ENCODE measurements around the gene SS18L1. TPM values are rescaled to one million over a fixed set of nuclear protein-coding genes. Genes with fewer than 3 reads are reported as not detected.

The SS18L1 gene
- total RNA-seq, 1 experiment from 2014 or later: 21.6 TPM

DNA sequence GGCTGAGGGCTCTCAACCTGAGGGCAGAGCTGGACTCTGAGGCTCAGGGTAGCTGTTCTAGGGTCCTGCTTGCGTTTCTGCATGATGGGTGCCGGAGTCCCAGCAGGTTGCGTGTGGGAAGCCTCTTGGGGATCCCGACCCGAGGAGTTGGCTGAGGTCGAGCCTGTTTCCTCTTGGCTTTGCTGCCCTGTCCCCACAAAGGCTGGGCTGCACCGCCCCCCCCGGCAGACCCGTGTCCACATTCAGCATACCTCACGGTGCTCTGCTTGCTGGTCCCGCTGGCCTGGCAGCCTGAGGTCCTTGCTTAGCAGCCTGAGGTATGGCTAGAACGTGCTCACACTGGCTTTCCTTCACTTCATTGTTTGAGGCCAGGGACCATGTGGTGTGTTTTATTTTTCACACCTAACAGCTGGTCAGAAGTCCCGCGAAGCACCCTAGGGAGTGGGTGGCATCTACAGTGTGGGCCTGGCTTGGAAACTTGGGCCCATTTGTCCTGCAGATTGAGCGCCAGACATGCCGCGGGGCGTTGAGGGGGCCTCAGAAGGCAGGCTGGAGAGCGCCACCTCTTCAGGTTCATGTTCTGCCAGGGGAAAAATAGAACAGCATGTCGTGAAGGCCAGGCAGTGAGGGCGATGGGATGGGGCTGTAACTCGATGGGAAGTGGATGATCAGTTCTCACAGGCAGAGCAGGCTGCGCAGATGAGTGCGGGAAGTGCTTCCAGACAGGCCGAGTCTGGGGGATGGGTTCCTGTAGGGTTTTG is 11.8 kb upstream of the SS18L1 start:
- ATAC-seq (no peak), DNase-seq (ENCODE audit: low read depth, low spot score) (no peak)
- Histone ChIP-seq H3K36me3 (ENCODE audit: control insufficient read depth, insufficient read depth, low read length) (peaks cover 39% of the 10 kb centered on the region), H3K9me3 (ENCODE audit: control insufficient read depth, insufficient read depth, low read depth, low read length) (no peaks in the 10 kb centered on the region), H3K27ac (ENCODE audit: low read length) (no peak overlapping the region), H3K4me1 (ENCODE audit: control insufficient read depth, insufficient read depth, low read length) (no peaks in the 10 kb centered on the region; the same call in 1 of the 2 replicates), H3K4me3 (ENCODE audit: low read depth in 2 of 2, low read length in 2 of 2) (no peak overlapping the region), H3K27me3 (ENCODE audit: control insufficient read depth, insufficient read depth, low read length) (no peaks in the 10 kb centered on the region)
- intact Hi-C loops (cut with micrococcal nuclease; ENCODE audit: unreplicated experiment): no loop called here
- in situ Hi-C loops (cut with HindIII; ENCODE audit: low pct_unique_long_range_greater_than_20kb, low sequenced_read_pairs): no loop called here
- TF ChIP-seq SIN3A (IDR thresholded peaks at IDR 0.05; ENCODE audit: borderline replicate concordance, insufficient read depth, low read depth, low read length) (no peak), POLR2AphosphoS5 (IDR thresholded peaks at IDR 0.05; ENCODE audit: low read depth, low read length) (no peak), TCF7L2 (IDR thresholded peaks at IDR 0.05; ENCODE audit: low read depth, low read length) (no peak)
- TF ChIP-seq, protein P1, sequence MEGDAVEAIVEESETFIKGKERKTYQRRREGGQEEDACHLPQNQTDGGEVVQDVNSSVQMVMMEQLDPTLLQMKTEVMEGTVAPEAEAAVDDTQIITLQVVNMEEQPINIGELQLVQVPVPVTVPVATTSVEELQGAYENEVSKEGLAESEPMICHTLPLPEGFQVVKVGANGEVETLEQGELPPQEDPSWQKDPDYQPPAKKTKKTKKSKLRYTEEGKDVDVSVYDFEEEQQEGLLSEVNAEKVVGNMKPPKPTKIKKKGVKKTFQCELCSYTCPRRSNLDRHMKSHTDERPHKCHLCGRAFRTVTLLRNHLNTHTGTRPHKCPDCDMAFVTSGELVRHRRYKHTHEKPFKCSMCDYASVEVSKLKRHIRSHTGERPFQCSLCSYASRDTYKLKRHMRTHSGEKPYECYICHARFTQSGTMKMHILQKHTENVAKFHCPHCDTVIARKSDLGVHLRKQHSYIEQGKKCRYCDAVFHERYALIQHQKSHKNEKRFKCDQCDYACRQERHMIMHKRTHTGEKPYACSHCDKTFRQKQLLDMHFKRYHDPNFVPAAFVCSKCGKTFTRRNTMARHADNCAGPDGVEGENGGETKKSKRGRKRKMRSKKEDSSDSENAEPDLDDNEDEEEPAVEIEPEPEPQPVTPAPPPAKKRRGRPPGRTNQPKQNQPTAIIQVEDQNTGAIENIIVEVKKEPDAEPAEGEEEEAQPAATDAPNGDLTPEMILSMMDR (IDR thresholded peaks at IDR 0.05): no peak
- TF ChIP-seq, protein P2, sequence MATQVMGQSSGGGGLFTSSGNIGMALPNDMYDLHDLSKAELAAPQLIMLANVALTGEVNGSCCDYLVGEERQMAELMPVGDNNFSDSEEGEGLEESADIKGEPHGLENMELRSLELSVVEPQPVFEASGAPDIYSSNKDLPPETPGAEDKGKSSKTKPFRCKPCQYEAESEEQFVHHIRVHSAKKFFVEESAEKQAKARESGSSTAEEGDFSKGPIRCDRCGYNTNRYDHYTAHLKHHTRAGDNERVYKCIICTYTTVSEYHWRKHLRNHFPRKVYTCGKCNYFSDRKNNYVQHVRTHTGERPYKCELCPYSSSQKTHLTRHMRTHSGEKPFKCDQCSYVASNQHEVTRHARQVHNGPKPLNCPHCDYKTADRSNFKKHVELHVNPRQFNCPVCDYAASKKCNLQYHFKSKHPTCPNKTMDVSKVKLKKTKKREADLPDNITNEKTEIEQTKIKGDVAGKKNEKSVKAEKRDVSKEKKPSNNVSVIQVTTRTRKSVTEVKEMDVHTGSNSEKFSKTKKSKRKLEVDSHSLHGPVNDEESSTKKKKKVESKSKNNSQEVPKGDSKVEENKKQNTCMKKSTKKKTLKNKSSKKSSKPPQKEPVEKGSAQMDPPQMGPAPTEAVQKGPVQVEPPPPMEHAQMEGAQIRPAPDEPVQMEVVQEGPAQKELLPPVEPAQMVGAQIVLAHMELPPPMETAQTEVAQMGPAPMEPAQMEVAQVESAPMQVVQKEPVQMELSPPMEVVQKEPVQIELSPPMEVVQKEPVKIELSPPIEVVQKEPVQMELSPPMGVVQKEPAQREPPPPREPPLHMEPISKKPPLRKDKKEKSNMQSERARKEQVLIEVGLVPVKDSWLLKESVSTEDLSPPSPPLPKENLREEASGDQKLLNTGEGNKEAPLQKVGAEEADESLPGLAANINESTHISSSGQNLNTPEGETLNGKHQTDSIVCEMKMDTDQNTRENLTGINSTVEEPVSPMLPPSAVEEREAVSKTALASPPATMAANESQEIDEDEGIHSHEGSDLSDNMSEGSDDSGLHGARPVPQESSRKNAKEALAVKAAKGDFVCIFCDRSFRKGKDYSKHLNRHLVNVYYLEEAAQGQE (IDR thresholded peaks at IDR 0.05; ENCODE audit: insufficient read depth in 1 of 2, low read depth in 2 of 2, low read length in 1 of 2): no peak
- CTCF ChIA-PET: interaction anchor here (0.5 kb wide), 1 partner anchor 36 kb away, joined by 5 read pairs; no protein-coding TSS in a partner anchor
- POLR2A ChIA-PET: no interaction called here
- BruUV-seq (replicated peaks): no TSS peak

DNA sequence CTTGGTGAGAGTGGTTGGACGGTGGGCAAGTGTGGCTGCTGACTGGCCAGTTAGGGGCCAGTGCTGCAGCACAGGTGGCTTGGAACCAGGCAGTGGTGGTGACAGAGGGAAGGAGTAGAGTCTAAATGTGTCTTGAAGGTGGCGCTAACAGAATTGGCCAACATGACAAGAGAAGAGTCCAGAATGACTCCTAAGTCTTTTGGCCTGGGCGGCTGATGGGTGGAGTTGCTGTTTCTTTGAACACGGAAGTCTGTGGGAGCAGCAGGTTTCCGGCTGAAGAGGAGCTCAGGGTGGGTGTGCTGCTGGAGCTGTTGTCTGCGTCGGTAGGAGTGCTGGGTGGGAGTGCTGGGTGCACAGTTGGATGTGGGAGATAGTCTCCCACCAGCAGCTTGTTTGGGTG is 11.1 kb upstream of the SS18L1 start:
- H3K4me3 ChIP-seq (ENCODE audit: low read depth in 2 of 2, low read length in 2 of 2): no peak overlapping the region
- H3K27ac ChIP-seq (ENCODE audit: low read length): no peak overlapping the region
- CTCF ChIA-PET: interaction anchor here (0.5 kb wide), 1 partner anchor 35 kb away, joined by 5 read pairs; no protein-coding TSS in a partner anchor
- in situ Hi-C loops (cut with HindIII; ENCODE audit: low pct_unique_long_range_greater_than_20kb, low sequenced_read_pairs): no loop called here
- H3K36me3 ChIP-seq (ENCODE audit: control insufficient read depth, insufficient read depth, low read length): peaks cover 38% of the 10 kb centered on the region
- TF ChIP-seq, protein P2 (IDR thresholded peaks at IDR 0.05; ENCODE audit: insufficient read depth in 1 of 2, low read depth in 2 of 2, low read length in 1 of 2): no peak
- TF ChIP-seq TCF7L2 (IDR thresholded peaks at IDR 0.05; ENCODE audit: low read depth, low read length) (no peak), POLR2AphosphoS5 (IDR thresholded peaks at IDR 0.05; ENCODE audit: low read depth, low read length) (no peak), SIN3A (IDR thresholded peaks at IDR 0.05; ENCODE audit: borderline replicate concordance, insufficient read depth, low read depth, low read length) (no peak)
- TF ChIP-seq, protein P1 (IDR thresholded peaks at IDR 0.05): no peak
- DNase-seq (ENCODE audit: low read depth, low spot score): no peak
- no peaks in the 10 kb centered on the region for H3K27me3 ChIP-seq (ENCODE audit: control insufficient read depth, insufficient read depth, low read length)
- H3K9me3 ChIP-seq (ENCODE audit: control insufficient read depth, insufficient read depth, low read depth, low read length): no peaks in the 10 kb centered on the region
- ATAC-seq: no peak
- POLR2A ChIA-PET: no interaction called here
- no TSS peak for BruUV-seq (replicated peaks)
- intact Hi-C loops (cut with micrococcal nuclease; ENCODE audit: unreplicated experiment): no loop called here
- H3K4me1 ChIP-seq (ENCODE audit: control insufficient read depth, insufficient read depth, low read length): no peaks in the 10 kb centered on the region; the same call in 1 of the 2 replicates

Measured in Panc1 (cell line).